ENCODE results near the gene ARHGAP26.
A peak's percentile ranks its signal among the peaks of the same experiment; 100 is the strongest.
"Not testable (repeated sequence)": the region's sequence is repeated elsewhere in the genome, so short reads cannot be mapped to it uniquely, and the experiment has no call there.

Gene ARHGAP26

GRCh38 chr5:142981475-142981874 lies 211.3 kb downstream of the ARHGAP26 start:
- Histone ChIP-seq H3K9me3 (replicated peaks; ENCODE audit: low read length) (no peaks in the 10 kb centered on the region), H3K4me3 (ENCODE audit: low read length) (no peak overlapping the region), H3K4me1 (ENCODE audit: control insufficient read depth, insufficient read depth, low read length) (peaks cover 45% of the 10 kb centered on the region), H3K36me3 (ENCODE audit: insufficient read depth, low read length) (no peaks in the 10 kb centered on the region), H3K4me2 (ENCODE audit: low read length) (peak overlapping the region; percentile 65), H3K9ac (ENCODE audit: low read depth, low read length) (no peak overlapping the region), H3K27me3 (ENCODE audit: control insufficient read depth, insufficient read depth, low read length) (no peaks in the 10 kb centered on the region)

DNA sequence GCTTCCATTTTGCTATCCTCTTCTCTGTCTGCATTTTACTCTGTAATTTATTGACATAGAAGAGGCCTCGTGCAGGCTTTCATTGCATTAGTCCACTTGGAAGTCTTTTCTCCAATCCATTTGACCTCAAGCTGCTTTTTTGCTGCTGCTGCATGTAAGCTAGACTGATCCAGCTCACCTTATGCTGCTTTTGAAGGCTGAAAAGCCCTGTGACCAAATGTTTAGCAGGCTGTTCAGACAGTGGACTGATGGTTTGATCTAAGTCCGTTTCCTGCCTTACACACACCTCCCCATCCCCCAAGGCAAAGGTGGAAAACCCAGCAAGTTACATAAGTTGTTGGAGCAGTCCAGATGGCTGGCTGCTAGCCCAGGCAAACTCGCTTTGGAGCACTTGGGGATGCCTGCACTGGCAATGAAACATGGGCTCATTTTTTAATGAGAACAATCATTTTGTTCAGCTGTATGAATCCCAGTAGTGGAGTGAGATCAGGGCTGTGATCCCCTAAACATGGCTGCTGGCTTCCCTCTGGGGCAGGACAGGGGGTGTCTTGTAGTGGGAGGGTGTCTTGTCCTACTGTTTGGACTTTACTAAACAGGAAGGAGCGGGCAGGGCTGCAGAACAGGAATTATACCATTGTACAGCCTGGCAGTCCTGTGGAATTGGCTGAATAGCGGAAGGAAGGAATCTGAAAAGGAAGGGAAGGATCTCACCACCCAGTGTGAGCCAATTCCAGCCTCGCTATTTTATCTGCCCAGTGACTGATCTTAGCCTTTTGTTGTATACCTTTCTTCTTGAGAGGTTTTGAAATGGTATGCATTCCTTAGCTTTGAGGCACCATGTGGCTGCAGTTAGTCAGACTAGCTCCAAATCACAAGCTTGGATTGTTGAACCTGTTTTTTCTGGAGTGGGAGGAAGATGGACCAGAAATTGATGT lies 212.0 kb downstream of the ARHGAP26 start:
- Histone ChIP-seq H3K9ac (ENCODE audit: low read depth, low read length) (peak overlapping the region; percentile 16), H3K9me3 (replicated peaks; ENCODE audit: low read length) (no peaks in the 10 kb centered on the region), H3K27me3 (ENCODE audit: control insufficient read depth, insufficient read depth, low read length) (no peaks in the 10 kb centered on the region), H3K4me2 (ENCODE audit: low read length) (peak overlapping the region; percentile 65), H3K4me1 (ENCODE audit: control insufficient read depth, insufficient read depth, low read length) (peaks cover 40% of the 10 kb centered on the region), H3K4me3 (ENCODE audit: low read length) (peak overlapping the region; percentile 12), H3K36me3 (ENCODE audit: insufficient read depth, low read length) (no peaks in the 10 kb centered on the region)

GRCh38 chr5:142982821-142983200 lies 212.6 kb downstream of the ARHGAP26 start:
- H3K4me1 ChIP-seq (ENCODE audit: control insufficient read depth, insufficient read depth, low read length), result peaks cover 33% of the 10 kb centered on the region
- no peak overlapping the region for H3K9ac ChIP-seq (ENCODE audit: low read depth, low read length)
- H3K4me3 ChIP-seq (ENCODE audit: low read length), result no peak overlapping the region
- H3K27me3 ChIP-seq (ENCODE audit: control insufficient read depth, insufficient read depth, low read length), result no peaks in the 10 kb centered on the region
- no peaks in the 10 kb centered on the region for H3K36me3 ChIP-seq (ENCODE audit: insufficient read depth, low read length)
- no peaks in the 10 kb centered on the region for H3K9me3 ChIP-seq (replicated peaks; ENCODE audit: low read length)
- peak overlapping the region; percentile 23 for H3K4me2 ChIP-seq (ENCODE audit: low read length)

- no peak overlapping the region for H3K9ac ChIP-seq (ENCODE audit: low read depth, low read length)
- no peaks in the 10 kb centered on the region for H3K27me3 ChIP-seq (ENCODE audit: control insufficient read depth, insufficient read depth, low read length)
- no peak overlapping the region for H3K4me3 ChIP-seq (ENCODE audit: low read length)
- H3K4me2 ChIP-seq (ENCODE audit: low read length), result no peak overlapping the region
- no peaks in the 10 kb centered on the region for H3K36me3 ChIP-seq (ENCODE audit: insufficient read depth, low read length)
- H3K9me3 ChIP-seq (replicated peaks; ENCODE audit: low read length), result no peaks in the 10 kb centered on the region
- H3K4me1 ChIP-seq (ENCODE audit: control insufficient read depth, insufficient read depth, low read length), result peaks cover 22% of the 10 kb centered on the region
Observed at GRCh38 chr5:142984011-142984410, 213.8 kb downstream of the ARHGAP26 start.

GRCh38 chr5:142984525-142984924 lies 214.3 kb downstream of the ARHGAP26 start:
- H3K9me3 ChIP-seq (replicated peaks; ENCODE audit: low read length), result no peaks in the 10 kb centered on the region

GRCh38 chr5:142989270-142989669 lies 219.1 kb downstream of the ARHGAP26 start:
- H3K4me2 ChIP-seq (ENCODE audit: low read length); H3K36me3 ChIP-seq (ENCODE audit: insufficient read depth, low read length); H3K4me3 ChIP-seq (ENCODE audit: low read length); H3K27me3 ChIP-seq (ENCODE audit: control insufficient read depth, insufficient read depth, low read length); H3K9me3 ChIP-seq (replicated peaks; ENCODE audit: low read length); H3K9ac ChIP-seq (ENCODE audit: low read depth, low read length); H3K4me1 ChIP-seq (ENCODE audit: control insufficient read depth, insufficient read depth, low read length): not testable (repeated sequence)

More at GRCh38 chr5:142984525-142984924, 214.3 kb downstream of the ARHGAP26 start:
- no peak overlapping the region for H3K9ac ChIP-seq (ENCODE audit: low read depth, low read length)
- H3K27me3 ChIP-seq (ENCODE audit: control insufficient read depth, insufficient read depth, low read length), result no peaks in the 10 kb centered on the region
- H3K4me1 ChIP-seq (ENCODE audit: control insufficient read depth, insufficient read depth, low read length), result peaks cover 22% of the 10 kb centered on the region
- no peak overlapping the region for H3K4me3 ChIP-seq (ENCODE audit: low read length)
- H3K4me2 ChIP-seq (ENCODE audit: low read length), result no peak overlapping the region
- no peaks in the 10 kb centered on the region for H3K36me3 ChIP-seq (ENCODE audit: insufficient read depth, low read length)

DNA sequence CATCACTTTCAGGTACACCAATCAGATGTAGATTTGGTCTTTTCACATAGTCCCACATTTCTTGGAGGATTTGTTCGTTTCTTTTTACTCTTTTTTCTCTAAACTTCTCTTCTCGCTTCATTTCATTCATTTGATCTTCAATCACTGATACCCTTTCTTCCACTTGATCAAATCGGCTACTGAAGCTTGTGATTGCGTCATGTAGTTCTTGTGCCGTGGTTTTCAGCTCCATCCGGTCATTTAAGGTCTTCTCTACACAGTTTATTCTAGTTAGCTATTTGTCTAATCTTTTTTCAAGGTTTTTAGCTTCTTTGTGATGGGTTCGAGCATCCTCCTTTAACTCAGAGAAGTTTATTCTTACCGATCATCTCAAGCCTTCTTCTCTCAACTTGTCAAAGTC lies 219.9 kb downstream of the ARHGAP26 start:
- not testable (repeated sequence) for H3K9ac ChIP-seq (ENCODE audit: low read depth, low read length); H3K27me3 ChIP-seq (ENCODE audit: control insufficient read depth, insufficient read depth, low read length); H3K9me3 ChIP-seq (replicated peaks; ENCODE audit: low read length); H3K4me2 ChIP-seq (ENCODE audit: low read length); H3K36me3 ChIP-seq (ENCODE audit: insufficient read depth, low read length); H3K4me1 ChIP-seq (ENCODE audit: control insufficient read depth, insufficient read depth, low read length); H3K4me3 ChIP-seq (ENCODE audit: low read length)

- Histone ChIP-seq H3K4me3 (ENCODE audit: low read length) (no peak overlapping the region), H3K9me3 (replicated peaks; ENCODE audit: low read length) (no peaks in the 10 kb centered on the region), H3K9ac (ENCODE audit: low read depth, low read length) (no peak overlapping the region), H3K27me3 (ENCODE audit: control insufficient read depth, insufficient read depth, low read length) (no peaks in the 10 kb centered on the region), H3K4me2 (ENCODE audit: low read length) (no peak overlapping the region), H3K4me1 (ENCODE audit: control insufficient read depth, insufficient read depth, low read length) (no peaks in the 10 kb centered on the region), H3K36me3 (ENCODE audit: insufficient read depth, low read length) (no peaks in the 10 kb centered on the region)
Observed at GRCh38 chr5:142994218-142994617, 224.0 kb downstream of the ARHGAP26 start.

DNA sequence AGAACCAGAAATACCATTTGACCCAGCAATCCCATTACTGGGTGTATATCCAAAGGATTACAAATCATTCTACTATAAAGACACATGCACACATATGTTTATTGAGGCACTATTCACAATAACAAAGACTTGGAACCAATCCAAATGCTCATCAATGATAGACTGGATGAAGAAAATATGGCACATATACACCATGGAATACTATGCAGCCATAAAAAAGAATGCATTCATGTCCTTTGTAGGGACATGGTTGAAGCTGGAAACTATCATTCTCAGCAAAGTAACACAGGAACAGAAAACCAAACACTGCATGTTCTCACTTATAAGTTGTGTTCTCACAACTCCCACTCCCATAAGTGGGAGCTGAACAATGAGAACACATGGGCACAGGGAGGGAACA lies 225.4 kb downstream of the ARHGAP26 start:
- H3K27me3 ChIP-seq (ENCODE audit: control insufficient read depth, insufficient read depth, low read length); H3K9ac ChIP-seq (ENCODE audit: low read depth, low read length); H3K4me1 ChIP-seq (ENCODE audit: control insufficient read depth, insufficient read depth, low read length): not testable (repeated sequence)

GRCh38 chr5:142997591-142997990 lies 227.4 kb downstream of the ARHGAP26 start:
- Histone ChIP-seq H3K27me3 (ENCODE audit: control insufficient read depth, insufficient read depth, low read length) (no peaks in the 10 kb centered on the region), H3K4me2 (ENCODE audit: low read length) (no peak overlapping the region), H3K9ac (ENCODE audit: low read depth, low read length) (no peak overlapping the region), H3K4me3 (ENCODE audit: low read length) (no peak overlapping the region), H3K36me3 (ENCODE audit: insufficient read depth, low read length) (no peaks in the 10 kb centered on the region), H3K4me1 (ENCODE audit: control insufficient read depth, insufficient read depth, low read length) (peaks cover 14% of the 10 kb centered on the region), H3K9me3 (replicated peaks; ENCODE audit: low read length) (no peaks in the 10 kb centered on the region)

More for the DNA sequence above, 225.4 kb downstream of the ARHGAP26 start:
- not testable (repeated sequence) for H3K4me2 ChIP-seq (ENCODE audit: low read length); H3K4me3 ChIP-seq (ENCODE audit: low read length); H3K36me3 ChIP-seq (ENCODE audit: insufficient read depth, low read length); H3K9me3 ChIP-seq (replicated peaks; ENCODE audit: low read length)

- H3K9me3 ChIP-seq (replicated peaks; ENCODE audit: low read length), result no peaks in the 10 kb centered on the region
- H3K4me2 ChIP-seq (ENCODE audit: low read length), result no peak overlapping the region
- no peaks in the 10 kb centered on the region for H3K27me3 ChIP-seq (ENCODE audit: control insufficient read depth, insufficient read depth, low read length)
- H3K4me1 ChIP-seq (ENCODE audit: control insufficient read depth, insufficient read depth, low read length), result peaks cover 23% of the 10 kb centered on the region
- no peak overlapping the region for H3K9ac ChIP-seq (ENCODE audit: low read depth, low read length)
- H3K4me3 ChIP-seq (ENCODE audit: low read length), result no peak overlapping the region
- no peaks in the 10 kb centered on the region for H3K36me3 ChIP-seq (ENCODE audit: insufficient read depth, low read length)
Observed at GRCh38 chr5:142998316-142999020, 228.3 kb downstream of the ARHGAP26 start.
